Measurements from ENCODE around the gene SLC39A11.

- TF ChIP-seq CTCF (IDR thresholded peaks at IDR 0.05; ENCODE audit: insufficient read depth, low read depth, low read length): no peak
- no peak for TF ChIP-seq EZH2 (IDR thresholded peaks at IDR 0.05; ENCODE audit: insufficient read depth, low read length)
Observed at GRCh38 chr17:72901657-72902056, 190.8 kb downstream of the SLC39A11 start.

Data from astrocyte (in vitro differentiated cells and primary cell).